GM21447 (cell line): ENCODE data around the gene PSPC1.
"Not testable (repeated sequence)": the region's sequence is repeated elsewhere in the genome, so short reads cannot be mapped to it uniquely, and the experiment has no call there.

Experiments used
- ATAC-seq: cut with Tn5 transposase; IDR thresholded peaks from one replicate; pipeline ENCODE4 v1.9.1; 2021; ENCODE audit not compliant: unreplicated experiment

PSPC1 gene

DNA sequence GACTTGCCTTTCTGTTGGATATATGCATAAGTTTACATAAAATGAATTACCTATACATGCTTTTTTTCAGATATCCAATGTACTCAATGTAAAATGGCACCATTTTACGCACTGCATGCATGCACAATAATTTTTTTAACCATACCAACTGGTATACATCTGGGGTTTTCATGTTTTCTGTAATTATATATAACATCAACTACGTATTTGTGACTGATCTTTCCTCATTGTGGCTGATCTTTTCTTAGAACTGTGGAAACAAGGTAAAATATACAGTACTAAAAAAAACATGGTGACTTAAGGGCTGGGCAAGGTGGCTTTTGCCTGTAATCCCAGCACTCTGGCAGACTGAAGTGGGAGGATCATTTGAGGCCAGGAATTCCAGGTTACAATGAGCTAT, 18.5 kb downstream of the PSPC1 start:
- ATAC-seq = no peak

- no peak for ATAC-seq
These were observed 19.1 kb downstream of the PSPC1 start for GRCh38 chr13:19763618-19764017.

DNA sequence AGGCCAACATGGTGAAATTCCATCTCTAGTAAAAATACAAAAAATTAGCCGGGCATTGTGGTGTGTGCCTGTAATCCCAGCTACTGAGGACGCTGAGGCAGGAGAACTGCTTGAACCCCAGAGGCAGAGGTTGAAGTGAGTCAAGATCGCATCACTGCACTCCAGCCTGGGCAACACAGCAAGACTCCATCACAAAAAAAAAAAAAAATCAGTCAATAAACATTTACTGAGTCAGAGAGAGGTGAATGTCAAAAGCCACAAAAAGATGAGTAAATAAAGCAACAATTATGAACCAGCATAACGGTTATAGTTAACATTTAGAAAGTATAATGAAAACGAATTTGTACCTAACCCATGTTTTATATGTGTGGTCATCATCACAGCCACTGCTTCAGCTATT, 23.1 kb downstream of the PSPC1 start:
- ATAC-seq = no peak

GRCh38 chr13:19742643-19743042, 40.1 kb downstream of the PSPC1 start:
- ATAC-seq = no peak

DNA sequence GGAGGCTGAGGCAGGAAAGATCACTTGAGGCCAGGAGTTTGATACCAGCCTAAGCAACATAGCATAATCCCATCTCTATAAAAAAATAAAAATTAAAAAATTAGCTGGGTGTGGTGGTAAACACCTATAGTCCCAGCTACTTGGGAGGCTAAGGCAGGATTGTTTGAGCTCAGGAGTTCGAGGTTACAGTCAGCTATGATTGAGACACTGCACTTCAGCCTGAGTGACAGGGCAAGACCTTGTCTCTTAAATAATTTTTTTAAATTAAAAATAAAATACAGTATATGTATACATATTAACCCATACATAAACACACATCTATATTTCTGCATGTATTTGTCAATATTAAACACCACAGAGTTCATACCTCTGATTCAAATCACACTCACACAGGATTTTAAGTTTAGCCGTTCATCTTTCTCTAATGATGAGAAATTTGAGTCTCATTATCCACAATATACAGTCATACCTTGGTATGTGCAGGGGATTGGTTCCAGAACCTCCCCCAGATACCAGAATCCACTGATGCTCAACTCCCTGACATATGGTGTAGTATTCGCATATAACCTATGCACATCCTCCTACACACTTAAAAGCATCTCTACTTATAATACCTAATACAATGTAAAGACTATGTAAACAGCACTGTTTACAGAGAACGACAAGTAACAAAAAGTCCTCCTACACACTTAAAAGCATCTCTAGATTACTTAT, 44.7 kb downstream of the PSPC1 start:
- ATAC-seq = no peak

- no peak for ATAC-seq
These were observed 56.1 kb downstream of the PSPC1 start for GRCh38 chr13:19726611-19727010.

DNA sequence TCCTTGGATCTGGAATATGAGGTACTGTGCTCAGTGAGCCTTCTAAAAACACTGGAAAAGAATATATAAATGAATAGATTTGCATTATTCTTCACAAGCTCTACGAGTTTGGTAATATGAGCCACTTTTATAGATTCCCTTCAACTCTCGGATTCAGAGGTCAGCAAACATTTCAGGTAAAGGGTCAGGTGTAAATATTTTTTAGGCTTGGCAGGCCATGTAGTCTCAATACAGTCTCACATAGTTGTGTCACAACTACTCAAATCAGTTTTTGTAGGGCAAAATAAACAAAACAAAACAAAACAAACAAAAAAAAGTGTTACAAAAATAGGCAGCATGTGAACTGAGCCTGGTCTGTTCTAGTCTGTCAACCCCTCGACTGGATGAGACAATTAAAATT, 57.4 kb downstream of the PSPC1 start:
- ATAC-seq = no peak

- ATAC-seq = no peak
These were observed 62.7 kb downstream of the PSPC1 start for GRCh38 chr13:19720039-19720438.

DNA sequence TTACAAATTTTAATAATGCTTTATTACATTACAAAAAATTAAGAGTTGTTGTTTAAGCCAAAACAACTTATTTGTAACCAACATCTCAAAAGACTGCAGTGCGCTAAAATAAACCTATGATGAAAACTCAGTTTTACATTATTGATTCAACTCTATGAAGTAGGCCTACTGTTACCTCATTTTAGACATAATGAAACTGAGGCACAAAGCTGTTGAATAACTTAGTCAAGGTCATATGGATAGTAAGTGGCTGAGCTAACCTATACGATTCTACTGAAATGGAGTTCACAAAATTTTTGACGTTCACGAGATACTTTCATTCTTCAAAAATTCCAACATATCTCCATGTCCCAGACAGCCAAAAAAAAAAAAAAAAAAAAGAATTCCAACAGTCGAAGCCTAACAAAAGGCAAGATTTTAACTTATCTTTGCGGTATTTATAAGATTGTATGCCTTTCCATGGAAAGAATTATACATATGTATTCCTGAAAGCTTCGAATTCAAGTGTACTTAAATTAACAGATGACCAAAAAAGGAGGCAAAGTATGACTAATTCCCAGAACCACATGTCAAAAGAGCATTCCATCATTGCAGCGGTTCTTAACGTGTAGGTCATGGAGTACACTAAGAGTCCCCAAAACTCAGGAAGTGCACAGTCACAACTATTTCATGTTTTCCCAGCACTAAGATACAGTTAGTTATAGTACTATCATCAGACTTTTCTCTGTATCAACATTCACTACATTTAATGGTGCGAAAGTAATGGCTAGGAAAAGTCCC, 69.4 kb downstream of the PSPC1 start:
- no peak for ATAC-seq

- not testable (repeated sequence) for ATAC-seq
These were observed 73.0 kb downstream of the PSPC1 start for GRCh38 chr13:19709782-19710181.

DNA sequence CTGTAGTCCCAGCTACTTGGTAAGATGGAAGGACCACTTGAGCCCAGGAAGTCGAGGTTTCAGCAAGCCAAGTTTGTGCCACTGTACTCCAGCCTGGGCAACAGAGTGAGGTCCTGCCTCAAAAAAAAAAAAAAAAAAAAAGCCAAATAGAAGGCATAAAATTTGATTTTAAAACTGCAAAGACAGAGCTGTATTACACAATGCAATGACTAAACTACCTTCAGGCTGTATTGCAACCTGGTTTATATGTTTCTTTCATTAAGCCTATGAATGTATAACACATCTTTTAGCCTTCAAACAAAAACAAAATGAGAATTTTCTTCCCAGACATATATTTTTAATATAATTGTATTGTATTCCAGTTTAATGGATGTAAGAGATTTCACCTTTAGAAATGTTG, 73.7 kb downstream of the PSPC1 start:
- ATAC-seq = not testable (repeated sequence)

DNA sequence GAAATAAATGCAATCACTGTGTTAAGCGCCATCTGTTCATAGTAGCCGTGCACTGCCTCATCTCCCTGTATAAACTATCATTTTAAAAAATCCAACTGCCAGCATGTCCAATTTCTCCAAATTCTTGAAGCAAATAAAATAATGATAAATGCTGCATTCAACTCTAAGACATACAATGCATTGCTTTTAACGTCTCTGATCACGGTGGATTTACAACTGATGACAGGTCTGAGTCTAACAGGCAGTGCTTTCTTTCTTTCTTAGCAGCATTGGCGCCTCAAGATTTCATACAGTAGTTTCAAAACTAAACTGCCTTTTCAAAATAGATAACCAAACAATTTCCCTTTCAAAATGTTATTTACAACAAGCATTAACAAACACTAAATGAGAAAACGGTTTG, 78.5 kb downstream of the PSPC1 start:
- ATAC-seq = not testable (repeated sequence)

- ATAC-seq = not testable (repeated sequence)
These were observed 81.1 kb downstream of the PSPC1 start for GRCh38 chr13:19701619-19702018.

GRCh38 chr13:19700963-19701362, 81.8 kb downstream of the PSPC1 start:
- ATAC-seq = not testable (repeated sequence)

- ATAC-seq = no peak
These were observed 86.9 kb downstream of the PSPC1 start for GRCh38 chr13:19695829-19696228.

DNA sequence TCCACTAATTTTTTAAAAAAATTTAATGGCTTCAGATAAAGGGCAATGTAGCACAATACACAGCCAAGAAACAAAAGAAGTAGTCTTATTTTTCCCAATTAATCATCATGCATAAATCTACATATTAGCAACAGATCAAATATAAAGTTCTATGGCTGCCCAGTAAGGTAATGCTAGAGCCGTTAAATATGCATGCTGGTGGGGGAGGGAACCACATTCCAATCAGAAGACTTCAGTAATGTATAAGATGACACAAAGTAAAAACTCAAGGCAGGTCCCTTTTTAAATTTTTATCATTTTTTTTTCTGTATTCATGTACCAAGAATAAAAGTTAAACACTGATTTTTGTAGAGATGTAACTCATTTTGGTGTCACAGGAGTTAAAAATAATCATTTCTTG, 87.3 kb downstream of the PSPC1 start:
- ATAC-seq = no peak

- ATAC-seq = not testable (repeated sequence)
These were observed 91.3 kb downstream of the PSPC1 start for GRCh38 chr13:19691447-19691846.

- ATAC-seq = no peak
These were observed 97.3 kb downstream of the PSPC1 start for GRCh38 chr13:19685437-19685836.

GRCh38 chr13:19685034-19685433, 97.7 kb downstream of the PSPC1 start:
- ATAC-seq = no peak

DNA sequence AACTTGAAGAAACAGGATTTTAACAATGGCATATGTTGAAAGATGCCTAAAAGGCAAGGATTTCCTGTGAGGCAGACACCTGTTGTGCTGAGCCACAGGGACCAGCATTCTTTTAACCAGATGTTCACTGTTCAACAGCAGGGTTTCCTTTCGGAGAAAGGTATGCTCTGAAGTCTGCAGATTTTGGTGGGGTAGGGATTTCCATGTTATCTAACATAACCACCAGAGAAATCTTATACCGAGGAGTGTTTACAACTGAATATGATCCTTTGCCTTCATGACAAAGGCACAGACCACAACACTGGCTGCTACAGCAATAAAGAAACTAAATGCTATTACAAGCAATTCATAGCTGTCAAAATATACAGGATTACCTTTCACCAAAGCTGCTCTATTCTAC, 101.2 kb downstream of the PSPC1 start:
- no peak for ATAC-seq

GRCh38 chr13:19680751-19681150, 102.0 kb downstream of the PSPC1 start:
- no peak for ATAC-seq

GRCh38 chr13:19676168-19676567, 106.6 kb downstream of the PSPC1 start:
- ATAC-seq = no peak
